ENCODE results near the gene SERF2. TPM values are rescaled to one million over a fixed set of nuclear protein-coding genes. Genes with fewer than 3 reads are reported as not detected.

The SERF2 gene
- total RNA-seq, 1 experiment from 2014 or later, result 358 TPM

DNA sequence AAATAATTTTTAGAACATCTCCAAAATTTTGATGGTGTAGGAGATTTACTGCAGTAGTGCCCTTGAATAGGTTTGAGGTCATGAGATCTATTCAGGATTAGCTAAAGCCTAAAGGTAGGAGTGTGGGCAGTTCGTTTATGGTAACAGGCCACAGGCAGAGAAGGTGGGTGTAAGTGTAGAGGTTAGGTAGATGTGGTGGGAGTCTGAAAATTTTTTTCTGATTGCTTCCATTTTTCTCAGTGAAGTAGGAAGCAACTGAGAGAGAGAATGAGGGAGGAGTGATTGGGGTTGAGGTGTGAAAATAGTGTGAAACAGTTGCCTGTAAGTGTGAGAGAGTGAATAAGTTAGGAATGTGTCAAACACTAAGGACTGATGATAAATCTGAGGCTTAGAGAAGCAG is 13.1 kb upstream of the SERF2 start:
- Mint-ChIP-seq H3K27ac (ENCODE audit: unreplicated experiment) (no peak overlapping the region), H3K9me3 (ENCODE audit: low read depth, unreplicated experiment) (no peaks in the 10 kb centered on the region), H3K4me3 (ENCODE audit: low read depth, unreplicated experiment) (no peak overlapping the region), H3K27me3 (ENCODE audit: unreplicated experiment) (no peaks in the 10 kb centered on the region), H3K4me1 (ENCODE audit: low read depth, unreplicated experiment) (no peaks in the 10 kb centered on the region), H3K36me3 (ENCODE audit: insufficient read depth, unreplicated experiment) (peaks cover 34% of the 10 kb centered on the region)
- CTCF ChIA-PET, result no interaction called here
- intact Hi-C loops (cut with micrococcal nuclease; ENCODE audit: unreplicated experiment), result no loop called here
- BruUV-seq (replicated peaks), result no TSS peak
- no peak for DNase-seq
- TF ChIP-seq, protein P1, sequence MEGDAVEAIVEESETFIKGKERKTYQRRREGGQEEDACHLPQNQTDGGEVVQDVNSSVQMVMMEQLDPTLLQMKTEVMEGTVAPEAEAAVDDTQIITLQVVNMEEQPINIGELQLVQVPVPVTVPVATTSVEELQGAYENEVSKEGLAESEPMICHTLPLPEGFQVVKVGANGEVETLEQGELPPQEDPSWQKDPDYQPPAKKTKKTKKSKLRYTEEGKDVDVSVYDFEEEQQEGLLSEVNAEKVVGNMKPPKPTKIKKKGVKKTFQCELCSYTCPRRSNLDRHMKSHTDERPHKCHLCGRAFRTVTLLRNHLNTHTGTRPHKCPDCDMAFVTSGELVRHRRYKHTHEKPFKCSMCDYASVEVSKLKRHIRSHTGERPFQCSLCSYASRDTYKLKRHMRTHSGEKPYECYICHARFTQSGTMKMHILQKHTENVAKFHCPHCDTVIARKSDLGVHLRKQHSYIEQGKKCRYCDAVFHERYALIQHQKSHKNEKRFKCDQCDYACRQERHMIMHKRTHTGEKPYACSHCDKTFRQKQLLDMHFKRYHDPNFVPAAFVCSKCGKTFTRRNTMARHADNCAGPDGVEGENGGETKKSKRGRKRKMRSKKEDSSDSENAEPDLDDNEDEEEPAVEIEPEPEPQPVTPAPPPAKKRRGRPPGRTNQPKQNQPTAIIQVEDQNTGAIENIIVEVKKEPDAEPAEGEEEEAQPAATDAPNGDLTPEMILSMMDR (IDR thresholded peaks at IDR 0.05; ENCODE audit: unreplicated experiment), result no peak

GRCh38 chr15:43789409-43789808 is 2.7 kb upstream of the SERF2 start:
- Mint-ChIP-seq H3K36me3 (ENCODE audit: insufficient read depth, unreplicated experiment) (peaks cover 28% of the 10 kb centered on the region), H3K27me3 (ENCODE audit: unreplicated experiment) (no peaks in the 10 kb centered on the region)

GRCh38 chr15:43792761-43793476 is 799 bp downstream of the SERF2 start:
- Mint-ChIP-seq H3K36me3 (ENCODE audit: insufficient read depth, unreplicated experiment) (peaks cover 40% of the 10 kb centered on the region), H3K4me1 (ENCODE audit: low read depth, unreplicated experiment) (peaks cover 28% of the 10 kb centered on the region), H3K27ac (ENCODE audit: unreplicated experiment) (peak overlapping the region; percentile 91), H3K27me3 (ENCODE audit: unreplicated experiment) (no peaks in the 10 kb centered on the region), H3K9me3 (ENCODE audit: low read depth, unreplicated experiment) (no peaks in the 10 kb centered on the region), H3K4me3 (ENCODE audit: low read depth, unreplicated experiment) (peak overlapping the region; percentile 86)
- TF ChIP-seq, protein P1 (IDR thresholded peaks at IDR 0.05; ENCODE audit: unreplicated experiment), result no peak
- no peak for DNase-seq
- no TSS peak for BruUV-seq (replicated peaks)
- intact Hi-C loops (cut with micrococcal nuclease; ENCODE audit: unreplicated experiment), result no loop called here
- CTCF ChIA-PET, result no interaction called here

More at GRCh38 chr15:43789409-43789808, 2.7 kb upstream of the SERF2 start:
- Mint-ChIP-seq H3K27ac (ENCODE audit: unreplicated experiment) (no peak overlapping the region), H3K4me1 (ENCODE audit: low read depth, unreplicated experiment) (peaks cover 12% of the 10 kb centered on the region), H3K4me3 (ENCODE audit: low read depth, unreplicated experiment) (no peak overlapping the region), H3K9me3 (ENCODE audit: low read depth, unreplicated experiment) (no peaks in the 10 kb centered on the region)
- BruUV-seq (replicated peaks), result no TSS peak
- intact Hi-C loops (cut with micrococcal nuclease; ENCODE audit: unreplicated experiment), result no loop called here
- no peak for DNase-seq
- TF ChIP-seq, protein P1 (IDR thresholded peaks at IDR 0.05; ENCODE audit: unreplicated experiment), result no peak
- CTCF ChIA-PET, result interaction anchor here (0.6 to 0.7 kb wide), 2 partner anchors 20 to 399 kb away, joined by 5 to 7 read pairs; no protein-coding TSS in a partner anchor

DNA sequence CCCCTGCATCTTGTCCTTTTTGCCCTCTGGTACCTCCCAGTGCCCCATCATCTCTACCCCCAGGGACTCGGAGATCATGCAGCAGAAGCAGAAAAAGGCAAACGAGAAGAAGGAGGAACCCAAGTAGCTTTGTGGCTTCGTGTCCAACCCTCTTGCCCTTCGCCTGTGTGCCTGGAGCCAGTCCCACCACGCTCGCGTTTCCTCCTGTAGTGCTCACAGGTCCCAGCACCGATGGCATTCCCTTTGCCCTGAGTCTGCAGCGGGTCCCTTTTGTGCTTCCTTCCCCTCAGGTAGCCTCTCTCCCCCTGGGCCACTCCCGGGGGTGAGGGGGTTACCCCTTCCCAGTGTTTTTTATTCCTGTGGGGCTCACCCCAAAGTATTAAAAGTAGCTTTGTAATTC is 1.5 kb downstream of the SERF2 start:
- Mint-ChIP-seq H3K9me3 (ENCODE audit: low read depth, unreplicated experiment) (no peaks in the 10 kb centered on the region), H3K4me1 (ENCODE audit: low read depth, unreplicated experiment) (peaks cover 35% of the 10 kb centered on the region), H3K4me3 (ENCODE audit: low read depth, unreplicated experiment) (peak overlapping the region; percentile 86), H3K27ac (ENCODE audit: unreplicated experiment) (peak overlapping the region; percentile 91), H3K36me3 (ENCODE audit: insufficient read depth, unreplicated experiment) (peaks cover 40% of the 10 kb centered on the region), H3K27me3 (ENCODE audit: unreplicated experiment) (no peaks in the 10 kb centered on the region)
- BruUV-seq (replicated peaks), result no TSS peak
- intact Hi-C loops (cut with micrococcal nuclease; ENCODE audit: unreplicated experiment), result no loop called here
- DNase-seq, result no peak
- TF ChIP-seq, protein P1 (IDR thresholded peaks at IDR 0.05; ENCODE audit: unreplicated experiment), result no peak
- CTCF ChIA-PET, result no interaction called here

All from Calu3 (cell line).